Kidney capillary endothelial cell (primary cell): ENCODE results near the gene ARPC4.
A peak's percentile ranks its signal among the peaks of the same experiment; 100 is the strongest.

Experiments
- DNase-seq: peaks from one replicate; pipeline ENCODE4 v3.0.0-alpha.2; 2018; ENCODE audit warnings: low spot score

The ARPC4 gene

DNA sequence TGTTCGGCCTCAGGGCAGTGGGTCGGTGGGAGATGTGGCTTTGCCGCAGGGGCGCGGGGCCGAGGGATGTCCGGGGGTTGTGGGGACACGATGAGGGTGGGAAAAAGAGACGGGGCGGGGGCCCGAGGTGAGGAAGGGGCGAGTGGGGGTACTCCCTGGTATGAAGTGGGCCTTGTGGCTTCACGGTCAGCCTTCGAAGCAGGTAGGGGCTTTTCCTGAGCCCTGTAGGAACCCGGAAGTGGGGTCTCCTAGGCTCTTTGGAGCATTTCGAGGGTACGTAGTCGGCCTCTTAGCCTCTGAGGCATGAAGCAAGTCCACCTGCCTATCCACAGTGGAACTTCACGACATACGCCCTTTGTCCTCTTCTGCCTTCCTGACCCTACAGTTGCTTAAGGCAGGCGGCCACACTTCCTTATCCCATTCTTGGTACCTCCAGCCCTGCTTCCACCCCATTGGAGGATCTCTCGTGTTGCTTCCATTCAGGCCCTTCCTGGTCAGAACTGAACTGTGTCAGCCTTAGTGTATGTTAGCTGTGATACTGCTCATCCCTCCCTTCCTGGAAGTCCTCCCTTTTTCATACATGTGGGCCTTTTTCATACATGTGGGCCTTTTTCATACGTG is 389 bp downstream of the ARPC4 start:
- DNase-seq = peak; percentile 40

- no peak for DNase-seq
Observed at GRCh38 chr3:9794400-9794799, 1.5 kb downstream of the ARPC4 start.

GRCh38 chr3:9795207-9795606 is 2.3 kb downstream of the ARPC4 start:
- no peak for DNase-seq

DNA sequence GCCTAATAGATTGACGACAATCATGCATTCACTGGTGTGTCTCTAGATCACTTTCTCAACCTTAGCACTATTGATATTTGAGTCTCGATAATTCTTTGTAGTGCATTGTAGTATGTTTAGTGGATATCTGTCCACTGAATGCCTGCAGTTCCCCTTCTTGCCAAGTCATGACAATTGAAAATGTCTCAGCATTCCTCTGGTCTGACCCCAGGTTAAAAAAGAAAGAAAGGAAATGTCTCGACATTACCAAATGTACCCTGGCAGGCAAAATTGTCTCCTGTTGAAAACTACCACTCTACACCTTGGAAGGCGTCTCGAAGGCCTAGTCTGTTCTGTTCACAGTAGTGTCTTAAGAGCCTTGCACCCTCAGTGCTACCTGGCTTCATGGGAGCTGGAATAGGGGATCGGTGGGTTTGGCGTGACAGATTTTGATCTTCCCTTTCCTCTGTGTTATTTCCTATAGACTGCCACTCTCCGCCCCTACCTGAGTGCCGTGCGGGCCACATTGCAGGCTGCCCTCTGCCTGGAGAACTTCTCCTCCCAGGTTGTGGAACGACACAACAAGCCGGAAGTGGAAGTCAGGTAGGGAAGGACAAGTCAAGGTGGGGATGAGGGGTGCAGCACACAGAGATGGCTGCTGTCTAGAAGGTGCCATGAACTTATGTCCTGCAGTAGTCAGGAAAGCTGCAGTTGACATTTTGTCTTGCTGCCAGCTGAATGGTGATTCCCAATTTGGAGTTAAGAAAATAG is 4.5 kb downstream of the ARPC4 start:
- DNase-seq = no peak

DNA sequence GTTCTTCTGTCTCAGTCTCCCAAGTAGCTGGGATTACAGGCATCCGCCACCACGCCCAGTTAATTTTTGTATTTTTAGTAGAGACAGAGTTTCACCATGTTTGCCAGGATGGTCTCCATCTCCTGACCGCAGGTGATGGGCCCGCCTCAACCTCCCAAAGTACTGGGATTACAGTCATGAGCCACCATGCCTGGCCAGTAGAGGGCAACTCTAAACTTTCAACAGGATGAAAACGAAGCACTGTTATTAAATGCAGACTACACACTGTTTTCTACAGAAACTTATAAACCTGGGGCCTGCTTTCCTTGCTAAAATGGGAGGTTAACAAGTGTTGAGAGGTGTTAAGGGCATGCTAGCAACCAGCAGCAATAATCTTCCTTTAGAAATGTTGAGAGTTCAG is 7.6 kb downstream of the ARPC4 start:
- DNase-seq = no peak

GRCh38 chr3:9803494-9803893 is 10.6 kb downstream of the ARPC4 start:
- no peak for DNase-seq

DNA sequence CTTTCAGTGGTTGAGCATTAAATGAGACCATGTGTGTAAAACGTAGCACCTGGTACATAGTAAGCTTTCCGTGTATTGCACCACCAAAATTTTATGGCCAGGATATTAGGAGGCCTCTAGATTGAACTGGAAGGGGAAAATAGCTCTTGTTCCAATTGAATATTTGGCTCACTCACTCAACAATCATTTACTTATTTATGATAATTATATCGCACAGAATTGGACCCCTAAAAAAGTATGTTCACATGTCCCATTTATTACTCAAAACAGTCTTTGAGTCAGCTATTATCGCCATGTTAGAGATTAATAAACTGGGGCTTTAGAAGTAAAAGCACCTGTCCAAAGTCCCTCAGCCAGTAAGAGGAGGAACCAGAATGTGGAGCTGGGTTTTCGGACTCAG is 12.1 kb downstream of the ARPC4 start:
- no peak for DNase-seq

DNA sequence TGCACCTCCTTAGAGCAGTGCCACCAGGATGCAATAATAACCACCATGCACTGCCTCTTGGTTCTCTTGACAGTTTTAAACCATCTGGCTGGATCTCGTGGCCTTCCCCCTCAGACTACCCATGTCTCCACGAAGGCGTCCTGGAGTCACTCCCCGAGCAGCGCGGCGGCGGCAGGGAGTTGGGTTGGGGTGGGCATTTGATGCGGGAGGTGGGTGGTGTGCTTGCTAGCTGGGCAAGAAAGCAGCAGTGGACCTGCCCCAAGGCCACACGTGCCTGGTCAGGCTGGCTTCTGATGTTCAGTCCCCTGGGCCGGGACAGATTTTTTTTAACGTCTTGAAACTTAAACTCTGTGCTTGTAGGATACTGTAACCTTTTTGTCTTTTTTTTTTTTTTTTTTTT is 13.3 kb downstream of the ARPC4 start:
- no peak for DNase-seq

GRCh38 chr3:9806688-9807589 is 14.1 kb downstream of the ARPC4 start:
- no peak for DNase-seq

- no peak for DNase-seq
Observed at GRCh38 chr3:9807981-9808344, 15.1 kb downstream of the ARPC4 start.

GRCh38 chr3:9808345-9809037 is 15.6 kb downstream of the ARPC4 start:
- DNase-seq = peak; percentile 35

GRCh38 chr3:9809239-9809614 is 16.3 kb downstream of the ARPC4 start:
- no peak for DNase-seq

GRCh38 chr3:9809615-9810432 is 16.9 kb downstream of the ARPC4 start, which contains the start of gene TTLL3:
TTLL3 (plus strand) TSS chr3:9810262; CDS start chr3:9810662, 400 bp downstream.
- DNase-seq = peak; percentile 60

GRCh38 chr3:9810433-9810770 is 17.5 kb downstream of the ARPC4 start:
- no peak for DNase-seq

DNA sequence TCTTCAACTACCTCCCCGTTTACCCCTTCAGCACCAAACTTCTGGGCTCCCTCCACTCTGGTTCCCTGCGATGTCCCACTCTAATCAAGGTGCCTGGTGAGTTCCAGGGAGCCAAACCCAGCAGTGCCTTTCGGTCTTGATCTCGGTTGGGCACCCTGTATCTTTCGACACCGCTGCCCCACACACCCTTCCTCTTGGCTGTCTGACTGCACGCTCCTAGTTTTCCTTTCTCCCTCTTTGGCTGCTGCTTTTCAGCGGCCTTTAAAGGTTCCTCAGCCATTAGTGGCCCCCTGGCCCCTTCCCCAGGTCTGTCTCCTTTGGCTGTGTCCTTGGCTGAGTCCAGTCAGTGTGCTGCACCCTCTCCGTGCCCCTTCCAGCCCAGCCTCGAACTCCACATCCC is 18.0 kb downstream of the ARPC4 start:
- DNase-seq = no peak

GRCh38 chr3:9812870-9813483 is 20.1 kb downstream of the ARPC4 start:
- DNase-seq = no peak

- no peak for DNase-seq
Observed at GRCh38 chr3:9815986-9816385, 23.1 kb downstream of the ARPC4 start.

GRCh38 chr3:9817436-9817835 is 24.6 kb downstream of the ARPC4 start:
- DNase-seq = no peak

GRCh38 chr3:9818666-9819335 is 25.9 kb downstream of the ARPC4 start:
- DNase-seq = no peak

DNA sequence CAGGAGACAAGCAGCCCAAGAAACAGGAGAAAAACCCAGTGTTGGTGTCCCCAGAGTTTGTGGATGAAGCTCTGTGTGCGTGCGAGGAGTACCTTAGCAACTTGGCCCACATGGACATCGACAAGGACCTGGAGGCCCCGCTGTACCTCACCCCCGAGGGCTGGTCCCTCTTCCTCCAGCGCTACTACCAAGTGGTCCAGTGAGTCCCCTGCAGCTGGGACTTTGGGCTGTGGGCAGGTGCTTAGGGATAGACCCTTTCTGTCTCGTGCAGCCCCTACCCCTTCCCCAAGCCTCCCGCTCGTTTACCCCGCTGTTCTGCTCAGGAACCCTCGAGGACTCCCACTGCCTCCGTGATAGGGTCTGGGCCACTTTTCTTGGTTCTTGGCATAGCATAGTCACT is 27.7 kb downstream of the ARPC4 start:
- DNase-seq = no peak

- peak; percentile 24 for DNase-seq
Observed at GRCh38 chr3:9820946-9821345, 28.1 kb downstream of the ARPC4 start.
